AG04449 (cell line): ENCODE measurements around the gene ADAMTS17.

Experiments used
- CTCF ChIA-PET: fragments of 350-600 bp; formaldehyde crosslinking; extraction: SDS; loops from one replicate; lab custom pipeline; 2021; ENCODE audit warnings: antibody characterized with exemption; lab: Yijun Ruan, JAX
- POLR2A ChIA-PET: fragments of 400-600, 350-600 bp; formaldehyde crosslinking; extraction: SDS; loops from one replicate; lab custom pipeline; 2020; ENCODE audit warnings: antibody characterized with exemption, inconsistent platforms; lab: Yijun Ruan, JAX
- DNase-seq: peaks from one replicate; pipeline ENCODE4 v3.0.0-alpha.2; 2010; ENCODE audit warnings: low read depth, low spot score
- H3K4me3 ChIP-seq: 2 replicates; pipeline ENCODE4 v1.5.1; 2011; ENCODE audit warnings: low read depth, mild to moderate bottlenecking, control low read depth, low read length
- TF ChIP-seq, protein P1 (sequence below): IDR thresholded peaks from one replicate; pipeline ENCODE4 v1.5.1; 2011; ENCODE audit warnings: mild to moderate bottlenecking, moderate library complexity, low read length, control low read depth, inconsistent platforms; ENCODE audit not compliant: insufficient read depth; ENCODE audit errors: missing control alignments

Gene ADAMTS17

GRCh38 chr15:100042558-100042957, 299.2 kb downstream of the ADAMTS17 start:
- no peak for DNase-seq
- ChIA-PET POLR2A (no interaction called here), CTCF (no interaction called here)
- no peak overlapping the region for H3K4me3 ChIP-seq
- TF ChIP-seq, protein P1, sequence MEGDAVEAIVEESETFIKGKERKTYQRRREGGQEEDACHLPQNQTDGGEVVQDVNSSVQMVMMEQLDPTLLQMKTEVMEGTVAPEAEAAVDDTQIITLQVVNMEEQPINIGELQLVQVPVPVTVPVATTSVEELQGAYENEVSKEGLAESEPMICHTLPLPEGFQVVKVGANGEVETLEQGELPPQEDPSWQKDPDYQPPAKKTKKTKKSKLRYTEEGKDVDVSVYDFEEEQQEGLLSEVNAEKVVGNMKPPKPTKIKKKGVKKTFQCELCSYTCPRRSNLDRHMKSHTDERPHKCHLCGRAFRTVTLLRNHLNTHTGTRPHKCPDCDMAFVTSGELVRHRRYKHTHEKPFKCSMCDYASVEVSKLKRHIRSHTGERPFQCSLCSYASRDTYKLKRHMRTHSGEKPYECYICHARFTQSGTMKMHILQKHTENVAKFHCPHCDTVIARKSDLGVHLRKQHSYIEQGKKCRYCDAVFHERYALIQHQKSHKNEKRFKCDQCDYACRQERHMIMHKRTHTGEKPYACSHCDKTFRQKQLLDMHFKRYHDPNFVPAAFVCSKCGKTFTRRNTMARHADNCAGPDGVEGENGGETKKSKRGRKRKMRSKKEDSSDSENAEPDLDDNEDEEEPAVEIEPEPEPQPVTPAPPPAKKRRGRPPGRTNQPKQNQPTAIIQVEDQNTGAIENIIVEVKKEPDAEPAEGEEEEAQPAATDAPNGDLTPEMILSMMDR, result no peak

- POLR2A ChIA-PET, result no interaction called here
- H3K4me3 ChIP-seq, result no peak overlapping the region
- TF ChIP-seq, protein P1, result no peak
- DNase-seq, result no peak
- CTCF ChIA-PET, result no interaction called here
Measured at GRCh38 chr15:100041127-100041828, 300.5 kb downstream of the ADAMTS17 start.

DNA sequence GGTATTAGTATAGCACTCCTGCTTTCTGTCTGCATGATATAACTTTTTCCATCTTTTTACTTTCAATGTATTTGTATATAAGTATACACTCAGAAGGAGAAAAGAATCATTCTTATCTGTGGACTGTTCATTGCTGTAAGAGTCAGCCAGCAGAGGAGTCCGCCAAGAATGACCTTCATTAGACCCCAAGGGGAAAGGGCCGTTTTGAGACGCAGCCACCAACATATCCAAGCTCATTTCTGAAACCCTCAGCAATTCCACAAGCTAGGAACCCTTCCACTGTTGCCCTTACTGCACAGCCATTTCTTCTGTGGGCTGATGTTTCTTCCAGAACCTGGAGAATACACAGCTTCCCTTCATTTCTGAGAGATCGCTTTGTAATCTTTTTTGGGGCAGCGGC, 301.8 kb downstream of the ADAMTS17 start:
- TF ChIP-seq, protein P1, result no peak
- no peak overlapping the region for H3K4me3 ChIP-seq
- CTCF ChIA-PET, result no interaction called here
- no peak for DNase-seq
- POLR2A ChIA-PET, result no interaction called here

DNA sequence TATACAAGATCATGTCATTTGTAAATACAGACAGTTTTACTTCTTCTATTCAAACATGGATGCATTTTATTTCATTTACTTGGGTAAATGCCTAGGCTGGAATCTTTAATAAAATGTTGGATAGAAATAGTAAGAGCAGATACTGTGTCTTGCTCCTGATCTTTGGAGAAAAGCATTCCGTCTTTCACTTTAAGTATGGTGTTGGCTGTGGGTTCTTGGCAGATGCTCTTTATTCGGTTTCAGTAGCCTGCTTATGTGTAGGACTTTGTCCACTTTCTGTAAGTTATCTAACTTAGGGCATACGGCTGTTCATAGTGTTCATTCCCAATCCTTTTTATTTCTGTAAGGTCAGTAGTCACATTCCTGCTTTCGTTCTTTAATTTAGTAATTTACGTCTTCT, 303.0 kb downstream of the ADAMTS17 start:
- TF ChIP-seq, protein P1, result no peak
- no peak overlapping the region for H3K4me3 ChIP-seq
- CTCF ChIA-PET, result no interaction called here
- POLR2A ChIA-PET, result no interaction called here
- DNase-seq, result no peak

DNA sequence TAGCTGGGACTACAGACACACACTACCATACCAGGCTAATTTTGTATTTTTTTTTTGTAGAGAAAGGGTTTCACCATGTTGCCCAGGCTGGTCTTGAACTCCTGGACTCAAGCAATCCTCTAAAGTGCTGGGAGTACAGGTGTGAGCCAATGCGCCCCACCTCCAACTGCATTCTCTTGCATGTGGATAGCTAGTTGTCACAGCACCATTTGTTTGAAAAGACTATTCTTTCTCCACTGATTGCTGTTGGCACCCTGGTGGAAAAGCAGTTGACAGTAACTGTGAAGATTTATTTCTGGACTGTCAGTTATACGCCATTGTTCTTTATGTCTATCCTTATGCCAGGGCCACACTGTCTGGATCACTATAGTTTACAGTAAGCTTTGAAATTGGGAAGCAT, 303.9 kb downstream of the ADAMTS17 start:
- no peak overlapping the region for H3K4me3 ChIP-seq
- ChIA-PET CTCF (no interaction called here), POLR2A (no interaction called here)
- TF ChIP-seq, protein P1, result no peak
- no peak for DNase-seq

- CTCF ChIA-PET, result no interaction called here
- DNase-seq, result no peak
- POLR2A ChIA-PET, result no interaction called here
- H3K4me3 ChIP-seq, result no peak overlapping the region
- TF ChIP-seq, protein P1, result no peak
Measured at GRCh38 chr15:100036015-100036414, 305.8 kb downstream of the ADAMTS17 start.
